ENCODE data around the gene ANKRD24.
"Not testable (repeated sequence)": the region's sequence is repeated elsewhere in the genome, so short reads cannot be mapped to it uniquely, and the experiment has no call there.

DNA sequence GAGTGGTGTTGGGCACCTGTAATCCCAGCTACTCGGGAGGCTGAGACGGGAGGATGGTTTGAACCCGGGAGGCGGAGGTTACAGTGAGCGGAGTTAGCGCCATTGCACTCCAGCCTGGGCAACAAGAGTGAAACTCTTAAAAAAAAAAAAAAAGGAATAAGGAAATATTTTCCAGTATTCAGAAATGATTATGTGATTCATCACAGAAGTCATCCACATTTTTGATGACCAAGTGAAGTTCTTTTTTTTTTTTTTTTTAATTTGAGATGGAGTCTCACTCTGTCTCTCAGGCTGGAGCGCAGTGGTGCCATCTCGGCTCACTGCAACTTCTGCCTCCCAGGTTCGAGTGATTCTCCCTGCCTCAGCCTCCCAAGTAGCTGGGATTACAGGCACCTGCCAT lies 47.1 kb upstream of the ANKRD24 start:
- TF ChIP-seq, protein P1, sequence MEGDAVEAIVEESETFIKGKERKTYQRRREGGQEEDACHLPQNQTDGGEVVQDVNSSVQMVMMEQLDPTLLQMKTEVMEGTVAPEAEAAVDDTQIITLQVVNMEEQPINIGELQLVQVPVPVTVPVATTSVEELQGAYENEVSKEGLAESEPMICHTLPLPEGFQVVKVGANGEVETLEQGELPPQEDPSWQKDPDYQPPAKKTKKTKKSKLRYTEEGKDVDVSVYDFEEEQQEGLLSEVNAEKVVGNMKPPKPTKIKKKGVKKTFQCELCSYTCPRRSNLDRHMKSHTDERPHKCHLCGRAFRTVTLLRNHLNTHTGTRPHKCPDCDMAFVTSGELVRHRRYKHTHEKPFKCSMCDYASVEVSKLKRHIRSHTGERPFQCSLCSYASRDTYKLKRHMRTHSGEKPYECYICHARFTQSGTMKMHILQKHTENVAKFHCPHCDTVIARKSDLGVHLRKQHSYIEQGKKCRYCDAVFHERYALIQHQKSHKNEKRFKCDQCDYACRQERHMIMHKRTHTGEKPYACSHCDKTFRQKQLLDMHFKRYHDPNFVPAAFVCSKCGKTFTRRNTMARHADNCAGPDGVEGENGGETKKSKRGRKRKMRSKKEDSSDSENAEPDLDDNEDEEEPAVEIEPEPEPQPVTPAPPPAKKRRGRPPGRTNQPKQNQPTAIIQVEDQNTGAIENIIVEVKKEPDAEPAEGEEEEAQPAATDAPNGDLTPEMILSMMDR (conservative IDR thresholded peaks at IDR 0.05; ENCODE audit: low read depth, low read length) = not testable (repeated sequence)
- TF ChIP-seq EZH2 (IDR thresholded peaks at IDR 0.05; ENCODE audit: low read length, unreplicated experiment); EZH2phosphoT487 (IDR thresholded peaks at IDR 0.05; ENCODE audit: borderline replicate concordance, low read length): not testable (repeated sequence)
